H1 (cell line): ENCODE measurements around the gene TBC1D2. TPM values are rescaled to one million over a fixed set of nuclear protein-coding genes. Genes with fewer than 3 reads are reported as not detected.
A peak's percentile ranks its signal among the peaks of the same experiment; 100 is the strongest.

Experiments
- CTCF ChIA-PET: fragments of 300-600 bp; sonication (Branson Sonifier 250); formaldehyde crosslinking; loops from one replicate; lab custom pipeline; 2021; ENCODE audit not compliant: partially characterized antibody; lab: Charles Lee
- POLR2A ChIA-PET: fragments of 300-600 bp; sonication (Branson Sonifier 250); formaldehyde crosslinking; loops from one replicate; lab custom pipeline; 2021; ENCODE audit warnings: inconsistent platforms; ENCODE audit not compliant: partially characterized antibody; lab: Charles Lee
- DNase-seq, 2 experiments: peaks; one replicate each; pipeline versions ENCODE4 v3.0.0 to v3.0.0-alpha.2; 2010 to 2022; ENCODE audit warnings: low spot score in 2 of 2, low read depth in 1 of 2, mixed read lengths in 1 of 2
- FAIRE-seq: peaks from 2 replicates; lab custom pipeline; 2011; peaks lifted over from hg19 to GRCh38; lab: Jason Lieb, UNC
- H2AFZ ChIP-seq: 2 replicates; pipeline ENCODE4 v1.8.1; 2012; ENCODE audit warnings: low read length, inconsistent platforms
- H2AK5ac ChIP-seq: 2 replicates; pipeline ENCODE4 v1.6.1; 2013; ENCODE audit warnings: low read depth, low read length
- H2BK120ac ChIP-seq: replicated peaks from 2 replicates; pipeline ENCODE3; 2013; ENCODE audit warnings: low read depth, low read length, inconsistent platforms
- H2BK12ac ChIP-seq: 2 replicates; pipeline ENCODE4 v1.6.1; 2013; ENCODE audit warnings: low read depth, low read length
- H2BK15ac ChIP-seq: 2 replicates; pipeline ENCODE4 v1.6.1; 2013; ENCODE audit warnings: low read length
- H2BK20ac ChIP-seq: 2 replicates; pipeline ENCODE4 v1.6.1; 2013; ENCODE audit warnings: low read length
- H2BK5ac ChIP-seq: 2 replicates; pipeline ENCODE4 v1.6.1; 2013; ENCODE audit warnings: low read depth, low read length
- H3K14ac ChIP-seq: 2 replicates; pipeline ENCODE4 v1.6.1; 2013; ENCODE audit warnings: inconsistent platforms; ENCODE audit not compliant: insufficient read length
- H3K18ac ChIP-seq: 2 replicates; pipeline ENCODE4 v1.6.1; 2013; ENCODE audit warnings: low read length; ENCODE audit errors: extremely low read depth
- H3K23ac ChIP-seq: 2 replicates; pipeline ENCODE4 v1.6.1; 2013; ENCODE audit warnings: inconsistent platforms; ENCODE audit not compliant: insufficient read length
- H3K23me2 ChIP-seq: 2 replicates; pipeline ENCODE4 v1.6.1; 2013; ENCODE audit warnings: low read depth, low read length
- H3K27ac ChIP-seq: 2 replicates; pipeline ENCODE4 v1.6.1; 2011; ENCODE audit warnings: low read depth, low read length, inconsistent platforms
- H3K27me3 ChIP-seq, 4 experiments: replicated peaks in 1 of 4; 1 replicate in 1 of 4; 2 replicates in 3 of 4; pipeline versions ENCODE4 v1.6.1 to v1.8.1; 2011 to 2013; ENCODE audit warnings: low read length in 3 of 4, mild to moderate bottlenecking in 3 of 4, inconsistent platforms in 2 of 4, mixed read lengths in 2 of 4, moderate library complexity in 1 of 4; ENCODE audit not compliant: control insufficient read depth in 3 of 4, insufficient read depth in 3 of 4; ENCODE audit errors: extremely low read depth in 1 of 4
- H3K36me3 ChIP-seq, 4 experiments: 2 replicates each; pipeline versions ENCODE4 v1.6.1 to v1.8.1; 2011 to 2013; ENCODE audit warnings: mild to moderate bottlenecking in 4 of 4, low read length in 3 of 4, moderate library complexity in 2 of 4, control low read depth in 1 of 4, inconsistent platforms in 1 of 4; ENCODE audit not compliant: insufficient read depth in 4 of 4, control insufficient read depth in 2 of 4
- H3K4ac ChIP-seq: replicated peaks from 2 replicates; pipeline ENCODE3; 2013; ENCODE audit warnings: low read length, low read depth, mixed read lengths, inconsistent platforms; ENCODE audit not compliant: insufficient read length
- H3K4me1 ChIP-seq, 4 experiments: replicated peaks in 1 of 4; 1 replicate in 1 of 4; 2 replicates in 3 of 4; pipeline versions ENCODE4 v1.6.1 to v1.8.1; 2011 to 2013; ENCODE audit warnings: low read length in 3 of 4, inconsistent platforms in 2 of 4, mixed read lengths in 1 of 4; ENCODE audit not compliant: insufficient read depth in 4 of 4, control insufficient read depth in 3 of 4
- H3K4me2 ChIP-seq, 2 experiments: 2 replicates each; pipeline versions ENCODE4 v1.6.1 to v1.8.1; 2011 to 2013; ENCODE audit warnings: low read depth in 2 of 2, low read length in 2 of 2, control low read depth in 1 of 2, inconsistent platforms in 1 of 2, mild to moderate bottlenecking in 1 of 2; ENCODE audit not compliant: insufficient read depth in 1 of 2
- H3K4me3 ChIP-seq, 4 experiments: fragments of 200-600, 300-600 bp in 1 of 4; sonication (generic), shearing (Covaris generic), sonication (Bioruptor Twin) in 1 of 4; 2 replicates each; pipeline versions ENCODE4 v1.5.1 to v1.8.1; 2011 to 2016; ENCODE audit warnings: low read length in 4 of 4, low read depth in 3 of 4, control low read depth in 2 of 4, inconsistent platforms in 2 of 4, mild to moderate bottlenecking in 2 of 4, mixed read lengths in 1 of 4, moderate library complexity in 1 of 4; ENCODE audit not compliant: insufficient read depth in 2 of 4; ENCODE audit errors: extremely low read depth in 1 of 4
- H3K56ac ChIP-seq: replicated peaks from 2 replicates; pipeline ENCODE3; 2013; ENCODE audit warnings: low read depth, mild to moderate bottlenecking, mixed read lengths, low read length, inconsistent platforms; ENCODE audit not compliant: insufficient read length
- H3K79me1 ChIP-seq: 2 replicates; pipeline ENCODE4 v1.6.1; 2013; ENCODE audit warnings: low read depth, low read length, control low read depth
- H3K79me2 ChIP-seq, 2 experiments: 2 replicates each; pipeline versions ENCODE4 v1.6.1 to v1.8.1; 2012 to 2013; ENCODE audit warnings: low read length in 2 of 2, mild to moderate bottlenecking in 2 of 2, inconsistent platforms in 1 of 2; ENCODE audit not compliant: insufficient read depth in 2 of 2, control insufficient read depth in 1 of 2
- H3K9ac ChIP-seq, 4 experiments: replicated peaks in 1 of 4; 1 replicate in 1 of 4; 2 replicates in 3 of 4; pipeline versions ENCODE4 v1.6.1 to v1.8.1; 2011 to 2013; ENCODE audit warnings: low read depth in 3 of 4, low read length in 3 of 4, control low read depth in 2 of 4, mild to moderate bottlenecking in 2 of 4, moderate library complexity in 2 of 4, inconsistent platforms in 1 of 4; ENCODE audit errors: extremely low read depth in 1 of 4
- H3K9me3 ChIP-seq, 2 experiments: 2 replicates each; pipeline versions ENCODE4 v1.6.1 to v1.8.1; 2012 to 2013; ENCODE audit warnings: mild to moderate bottlenecking in 2 of 2, moderate library complexity in 2 of 2, control low read depth in 1 of 2, inconsistent platforms in 1 of 2, low read depth in 1 of 2, low read length in 1 of 2, mixed read lengths in 1 of 2; ENCODE audit not compliant: insufficient read depth in 2 of 2
- H4K20me1 ChIP-seq, 2 experiments: replicated peaks in 1 of 2; 2 replicates each; pipeline versions ENCODE3 to v1.8.1; 2011 to 2013; ENCODE audit warnings: inconsistent platforms in 2 of 2, low read length in 2 of 2, mild to moderate bottlenecking in 1 of 2; ENCODE audit not compliant: insufficient read depth in 2 of 2, control insufficient read depth in 1 of 2
- H4K5ac ChIP-seq: 2 replicates; pipeline ENCODE4 v1.6.1; 2013; ENCODE audit warnings: low read length, low read depth, mixed read lengths, inconsistent platforms; ENCODE audit not compliant: insufficient read length
- H4K8ac ChIP-seq: 2 replicates; pipeline ENCODE4 v1.8.0; 2013; ENCODE audit warnings: mild to moderate bottlenecking, moderate library complexity, low read length, inconsistent platforms; ENCODE audit not compliant: insufficient read depth; ENCODE audit errors: extremely low read depth
- H4K91ac ChIP-seq: replicated peaks from 2 replicates; pipeline ENCODE3; 2013; ENCODE audit warnings: low read length, mixed read lengths, inconsistent platforms; ENCODE audit not compliant: insufficient read length
- ATF3 ChIP-seq: IDR thresholded peaks from 2 replicates; pipeline ENCODE4 v1.6.1; 2011; ENCODE audit warnings: low read depth, mild to moderate bottlenecking, low read length; ENCODE audit not compliant: insufficient read depth
- HDAC6 ChIP-seq: IDR thresholded peaks from one replicate; pipeline ENCODE4 v1.7.1; 2012; ENCODE audit warnings: low read depth, mild to moderate bottlenecking, inconsistent platforms, low read length, moderate library complexity
- RNF2 ChIP-seq: fragments of 200-900, 300-1000 bp; sonication (generic); IDR thresholded peaks from 2 replicates; pipeline ENCODE4 v1.7.1; 2016; ENCODE audit warnings: borderline replicate concordance, low read depth, mild to moderate bottlenecking, antibody characterized with exemption, low read length; ENCODE audit not compliant: poor library complexity, severe bottlenecking; ENCODE audit errors: missing control alignments
- WGBS, 2 experiments: shearing (Covaris generic) in 1 of 2; methylation state at CpG; one replicate each; pipeline versions ENCODE4 v1.1.6 to v1.1.7; 2013 to 2015; ENCODE audit warnings: low lambda C conversion rate in 2 of 2, mixed read lengths in 2 of 2, inconsistent platforms in 1 of 2, low coverage in 1 of 2, missing lambda C conversion rate in 1 of 2; ENCODE audit not compliant: insufficient replicate concordance in 2 of 2, insufficient coverage in 1 of 2, insufficient read length in 1 of 2; ENCODE audit errors: extremely low coverage in 1 of 2, missing lambda C conversion rate in 1 of 2; 5-methylcytosine and 5-hydroxymethylcytosine counted together
- polyA plus RNA-seq, 7 experiments: library from polyadenylated mRNA; depleted of rRNA in 3 of 7; stranded (reverse) in 5 of 7; unstranded in 2 of 7; fragments of >200 nt in 5 of 7; fragments of 200-250 nt in 2 of 7; gene quantifications; 1 replicate in 5 of 7; 2 replicates in 1 of 7; 4 replicates in 1 of 7; pipeline versions ENCODE4 v1.2.1 to v1.2.3, GENCODE V29; 2011 to 2013; ENCODE audit warnings: missing spikeins in 2 of 7, mixed read lengths in 2 of 7
- total RNA-seq: library from RNA; stranded (reverse); fragmentation: NEBNext Ultra II Directional; extraction: Animal tissue kit (Norgen Biotek cat#: 25700); gene quantifications from 2 replicates; pipeline ENCODE4 v1.2.1, GENCODE V29; 2021

Gene TBC1D2
- total and polyA plus RNA-seq, 2 of the 8 experiments (the other 6 are each of a cell fraction or from before 2014, with no cell fraction given): 7.4 TPM

- 0 out of 4 replicates have a peak overlapping the region, but pooled peaks of 1 of the 2 experiments have one; percentile 36 for H3K4me2 ChIP-seq
- DNase-seq: no peak
- TF ChIP-seq ATF3 (no peak), HDAC6 (no peak), RNF2 (no peak)
Measured at GRCh38 chr9:98172604-98173003, 82.8 kb downstream of the TBC1D2 start.

More at GRCh38 chr9:98172604-98173003, 82.8 kb downstream of the TBC1D2 start:
- Histone ChIP-seq H3K9ac (no peak overlapping the region; a peak in 1 of 7 replicates), H3K4me1 (peaks cover 10 to 29% (median 22%) of the 10 kb centered on the region in 4 experiments), H3K79me1 (peaks cover 7% of the 10 kb centered on the region; the same call in 1 of the 2 replicates), H3K9me3 (no peaks in the 10 kb centered on the region), H3K79me2 (peaks cover 0 to 4% of the 10 kb centered on the region in 2 experiments; a peak in 1 of 4 replicates), H3K23me2 (no peaks in the 10 kb centered on the region), H2AK5ac (peak overlapping the region; percentile 90; the same call in 1 of the 2 replicates), H3K56ac (no peak overlapping the region), H2BK120ac (no peak overlapping the region), H3K14ac (no peak overlapping the region), H2BK15ac (0 out of 2 replicates have a peak overlapping the region, but pooled peaks have one; percentile 31), H2BK20ac (no peak overlapping the region), H3K27me3 (no peaks in the 10 kb centered on the region), H2BK5ac (no peak overlapping the region), H4K91ac (no peak overlapping the region), H3K36me3 (no peaks in the 10 kb centered on the region), H3K18ac (no peak overlapping the region; the same call in 1 of the 2 replicates), H2BK12ac (no peak overlapping the region), H2AFZ (no peak overlapping the region), H4K20me1 (peaks cover 2 to 5% of the 10 kb centered on the region in 2 experiments), H3K4me3 (no peak overlapping the region), H3K23ac (no peak overlapping the region), H4K8ac (no peak overlapping the region; the same call in 1 of the 2 replicates), H3K27ac (no peak overlapping the region), H4K5ac (no peak overlapping the region), H3K4ac (no peak overlapping the region)
- FAIRE-seq: no peak
- ChIA-PET POLR2A (interaction anchor here (1.2 kb wide), 1 partner anchor 10 kb away, joined by 3 read pairs; no protein-coding TSS in a partner anchor), CTCF (interaction anchor here (1.0 to 3.2 kb wide), 8 partner anchors 11 to 470 kb away, joined by 3 to 12 read pairs (median 4); partner anchors contain the start of gene CORO2A)
- WGBS, 2 experiments: 79% methylated on average over 3 of the region's 3 CpGs; no CpG with 5 or more reads in 1 of the 2 experiments
